Bronchial epithelial cell (primary cell): ENCODE results near the gene ADGRD1. TPM values are rescaled to one million over a fixed set of nuclear protein-coding genes. Genes with fewer than 3 reads are reported as not detected.

Source experiments
- DNase-seq: peaks from one replicate; pipeline ENCODE4 v3.0.0-alpha.2; 2010; ENCODE audit warnings: low read depth
- FAIRE-seq: peaks from 2 replicates; lab custom pipeline; 2011; peaks lifted over from hg19 to GRCh38; lab: Jason Lieb, UNC
- H3K27me3 ChIP-seq: 2 replicates; pipeline ENCODE4 v1.5.1; 2011; ENCODE audit warnings: low read length; ENCODE audit not compliant: control insufficient read depth, insufficient read depth
- H3K36me3 ChIP-seq: 2 replicates; pipeline ENCODE4 v1.5.1; 2011; ENCODE audit warnings: low read length; ENCODE audit not compliant: control insufficient read depth, insufficient read depth
- H3K4me3 ChIP-seq: 2 replicates; pipeline ENCODE4 v1.5.1; 2011; ENCODE audit warnings: mild to moderate bottlenecking, low read depth, low read length, control low read depth
- CTCF ChIP-seq: IDR thresholded peaks from 2 replicates; pipeline ENCODE4 v1.5.1; 2011; ENCODE audit warnings: mild to moderate bottlenecking, moderate library complexity, low read length, control low read depth, inconsistent platforms; ENCODE audit not compliant: insufficient read depth, severe bottlenecking
- total RNA-seq: library from RNA; depleted of rRNA; stranded (reverse); fragments of >200 nt; gene quantifications from 2 replicates; pipeline ENCODE4 v1.2.1, GENCODE V29; 2014

ADGRD1 gene
- total RNA-seq, 1 donor from 2014 or later = not detected

- FAIRE-seq (no peak), DNase-seq (no peak)
- Histone ChIP-seq H3K4me3 (no peak overlapping the region), H3K36me3 (no peaks in the 10 kb centered on the region), H3K27me3 (no peaks in the 10 kb centered on the region)
- TF ChIP-seq CTCF = no peak
These were observed 176.1 kb downstream of the ADGRD1 start for GRCh38 chr12:131129839-131130238.

- TF ChIP-seq CTCF = no peak
- FAIRE-seq = no peak
- Histone ChIP-seq H3K36me3 (no peaks in the 10 kb centered on the region), H3K27me3 (no peaks in the 10 kb centered on the region), H3K4me3 (no peak overlapping the region)
- no peak for DNase-seq
These were observed 176.7 kb downstream of the ADGRD1 start for GRCh38 chr12:131130311-131130911.

GRCh38 chr12:131131077-131131807 is 177.5 kb downstream of the ADGRD1 start:
- FAIRE-seq (no peak), DNase-seq (no peak)
- Histone ChIP-seq H3K36me3 (no peaks in the 10 kb centered on the region), H3K27me3 (no peaks in the 10 kb centered on the region), H3K4me3 (no peak overlapping the region)
- TF ChIP-seq CTCF = no peak

- no peak for DNase-seq
- H3K4me3 ChIP-seq = no peak overlapping the region
- TF ChIP-seq CTCF = no peak
- H3K27me3 ChIP-seq = no peaks in the 10 kb centered on the region
- no peak for FAIRE-seq
- no peaks in the 10 kb centered on the region for H3K36me3 ChIP-seq
These were observed 178.1 kb downstream of the ADGRD1 start for GRCh38 chr12:131131808-131132117.

- DNase-seq (no peak), FAIRE-seq (no peak)
- Histone ChIP-seq H3K27me3 (no peaks in the 10 kb centered on the region), H3K36me3 (no peaks in the 10 kb centered on the region), H3K4me3 (no peak overlapping the region)
- TF ChIP-seq CTCF = peak; percentile 23
These were observed 178.6 kb downstream of the ADGRD1 start for GRCh38 chr12:131132118-131132892.
